Measurements from ENCODE around the gene PRKRA.

DNA sequence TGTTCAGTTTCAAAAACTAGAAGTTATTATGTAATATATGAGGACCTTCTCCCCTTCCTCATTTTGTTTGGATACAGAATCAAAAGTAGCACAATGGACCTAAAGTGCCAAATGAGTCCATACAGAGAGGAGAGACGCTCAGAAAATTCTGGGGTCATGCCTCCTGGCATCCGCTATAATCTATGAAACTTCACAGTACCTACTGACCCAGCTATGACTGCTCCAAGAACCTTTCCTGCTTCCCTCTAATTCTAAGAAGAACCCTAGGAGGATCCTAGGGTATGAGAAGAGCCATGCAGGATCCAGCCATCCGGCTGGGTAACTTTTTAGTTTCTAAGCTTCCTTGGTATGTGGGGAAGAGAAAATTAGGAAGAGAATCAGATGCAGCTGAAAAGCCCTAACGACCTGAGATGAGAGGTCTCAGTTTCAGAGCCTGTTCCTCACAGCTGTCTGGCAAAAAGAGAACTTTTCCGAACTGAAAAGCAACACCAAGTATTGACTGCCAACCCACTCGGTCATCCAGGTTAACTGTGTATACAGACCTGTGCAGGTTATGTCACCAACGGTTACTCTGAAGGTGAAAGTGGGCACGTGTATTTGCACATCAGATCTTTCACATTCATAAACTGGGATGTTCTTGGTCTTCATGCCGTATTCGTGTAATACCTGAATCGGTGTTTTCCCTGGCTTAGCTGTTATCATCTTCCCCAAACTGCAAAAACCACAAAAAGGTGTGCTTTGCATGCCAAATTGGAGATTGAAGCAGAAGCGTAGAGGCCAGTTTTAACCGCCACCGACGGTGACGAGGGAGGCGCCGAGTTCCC is 1.1 kb downstream of the PRKRA start:
- TF ChIP-seq, protein P1, sequence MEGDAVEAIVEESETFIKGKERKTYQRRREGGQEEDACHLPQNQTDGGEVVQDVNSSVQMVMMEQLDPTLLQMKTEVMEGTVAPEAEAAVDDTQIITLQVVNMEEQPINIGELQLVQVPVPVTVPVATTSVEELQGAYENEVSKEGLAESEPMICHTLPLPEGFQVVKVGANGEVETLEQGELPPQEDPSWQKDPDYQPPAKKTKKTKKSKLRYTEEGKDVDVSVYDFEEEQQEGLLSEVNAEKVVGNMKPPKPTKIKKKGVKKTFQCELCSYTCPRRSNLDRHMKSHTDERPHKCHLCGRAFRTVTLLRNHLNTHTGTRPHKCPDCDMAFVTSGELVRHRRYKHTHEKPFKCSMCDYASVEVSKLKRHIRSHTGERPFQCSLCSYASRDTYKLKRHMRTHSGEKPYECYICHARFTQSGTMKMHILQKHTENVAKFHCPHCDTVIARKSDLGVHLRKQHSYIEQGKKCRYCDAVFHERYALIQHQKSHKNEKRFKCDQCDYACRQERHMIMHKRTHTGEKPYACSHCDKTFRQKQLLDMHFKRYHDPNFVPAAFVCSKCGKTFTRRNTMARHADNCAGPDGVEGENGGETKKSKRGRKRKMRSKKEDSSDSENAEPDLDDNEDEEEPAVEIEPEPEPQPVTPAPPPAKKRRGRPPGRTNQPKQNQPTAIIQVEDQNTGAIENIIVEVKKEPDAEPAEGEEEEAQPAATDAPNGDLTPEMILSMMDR (conservative IDR thresholded peaks at IDR 0.05), result no peak
- no peak for TF ChIP-seq ZFX (IDR thresholded peaks at IDR 0.05)
